ENCODE measurements around the gene CHST11.

- TF ChIP-seq CTCF (IDR thresholded peaks at IDR 0.05; ENCODE audit: borderline replicate concordance, extremely low read depth, low read length, poor library complexity, severe bottlenecking) (no peak), EZH2 (IDR thresholded peaks at IDR 0.05; ENCODE audit: borderline replicate concordance, low read depth, low read length, severe bottlenecking) (no peak)
Measured at GRCh38 chr12:104503191-104503590, 46.4 kb downstream of the CHST11 start.

Data from DND-41 (cell line).